B cell (primary cell): ENCODE measurements around the gene FUT6. TPM values are rescaled to one million over a fixed set of nuclear protein-coding genes. Genes with fewer than 3 reads are reported as not detected.
"Not testable (repeated sequence)": the region's sequence is repeated elsewhere in the genome, so short reads cannot be mapped to it uniquely, and the experiment has no call there.

Source experiments
- ATAC-seq: fragments of 200-7000 bp; cut with Tn5 transposase; one replicate; pipeline ENCODE4 v1.10.0; 2021; ENCODE audit warnings: low read depth, mild to moderate bottlenecking, moderate number of reproducible peaks, moderate library complexity
- CTCF ChIA-PET: fragments of 350-600 bp; sonication (Branson Sonifier 250); formaldehyde crosslinking; loops from one replicate; lab custom pipeline; 2021; ENCODE audit warnings: antibody characterized with exemption, inconsistent platforms; lab: Charles Lee
- POLR2A ChIA-PET: fragments of 350-600 bp; sonication (Branson Sonifier 250); formaldehyde crosslinking; loops from one replicate; lab custom pipeline; 2021; ENCODE audit warnings: antibody characterized with exemption; lab: Charles Lee
- DNase-seq: peaks from one replicate; pipeline ENCODE4 v3.0.0; 2013
- H2AFZ ChIP-seq: 2 replicates; pipeline ENCODE4 v1.6.1; 2012; ENCODE audit warnings: mild to moderate bottlenecking, low read depth, low read length; ENCODE audit not compliant: insufficient read depth, poor library complexity, severe bottlenecking
- H3K27ac ChIP-seq, 2 donors: 1 replicate in 1 of 2; 2 replicates in 1 of 2; pipeline ENCODE4 v1.5.1; 2012 to 2013; ENCODE audit warnings: low read length in 2 of 2, mild to moderate bottlenecking in 2 of 2, moderate library complexity in 1 of 2
- H3K27me3 ChIP-seq, 4 experiments: fragments of 200-600 bp in 1 of 4; sonication (generic) in 1 of 4; replicated peaks in 1 of 4; 1 replicate in 2 of 4; 2 replicates in 2 of 4; pipeline versions ENCODE4 v1.6.1 to v1.7.0; 2013 to 2016; ENCODE audit warnings: low read length in 3 of 4, mild to moderate bottlenecking in 2 of 4, mixed read lengths in 1 of 4, moderate library complexity in 1 of 4; ENCODE audit not compliant: insufficient read depth in 4 of 4, control insufficient read depth in 3 of 4; ENCODE audit errors: control extremely low read depth in 1 of 4
- H3K36me3 ChIP-seq, 2 experiments: replicated peaks in 1 of 2; 1 replicate in 1 of 2; 2 replicates in 1 of 2; pipeline versions ENCODE4 v1.6.1 to v1.7.1; 2013; ENCODE audit warnings: low read length in 1 of 2; ENCODE audit not compliant: insufficient read depth in 2 of 2, control insufficient read depth in 1 of 2; ENCODE audit errors: control extremely low read depth in 1 of 2, extremely low read depth in 1 of 2
- H3K4me1 ChIP-seq, 2 donors: fragments of 200-600 bp in 1 of 2; sonication (generic) in 1 of 2; 1 replicate in 1 of 2; 2 replicates in 1 of 2; pipeline versions ENCODE4 v1.5.1 to v1.6.1; 2013 to 2017; ENCODE audit warnings: low read length in 2 of 2; ENCODE audit not compliant: control insufficient read depth in 2 of 2, insufficient read depth in 2 of 2
- H3K4me2 ChIP-seq: replicated peaks from 2 replicates; pipeline ENCODE3; 2012; ENCODE audit warnings: mild to moderate bottlenecking, low read depth, low read length; ENCODE audit not compliant: poor library complexity, severe bottlenecking
- H3K4me3 ChIP-seq, 5 experiments: fragments of 200-600 bp in 1 of 5; sonication (generic) in 1 of 5; 1 replicate in 3 of 5; 2 replicates in 2 of 5; pipeline versions ENCODE4 v1.5.1 to v1.7.0; 2011 to 2016; ENCODE audit warnings: low read length in 4 of 5, mild to moderate bottlenecking in 4 of 5, low read depth in 2 of 5, control low read depth in 1 of 5, moderate library complexity in 1 of 5; ENCODE audit not compliant: insufficient read depth in 1 of 5; ENCODE audit errors: control extremely low read depth in 1 of 5, extremely low read depth in 1 of 5
- H3K79me2 ChIP-seq: fragments of 200-600 bp; sonication (generic); one replicate; pipeline ENCODE4 v1.6.0; 2016; ENCODE audit warnings: low read length; ENCODE audit not compliant: control insufficient read depth, insufficient read depth
- H3K9ac ChIP-seq: fragments of 200-600 bp; sonication (generic); 2 replicates; pipeline ENCODE4 v1.6.1; 2017; ENCODE audit warnings: mild to moderate bottlenecking, low read length, moderate library complexity
- H3K9me3 ChIP-seq, 3 donors: one replicate each; pipeline versions ENCODE4 v1.6.1 to v1.7.1; 2013; ENCODE audit warnings: low read length in 2 of 3; ENCODE audit not compliant: control insufficient read depth in 2 of 3, insufficient read depth in 1 of 3; ENCODE audit errors: control extremely low read depth in 1 of 3
- H4K20me1 ChIP-seq: 2 replicates; pipeline ENCODE4 v1.6.0; 2012; ENCODE audit warnings: mild to moderate bottlenecking, low read length; ENCODE audit not compliant: insufficient read depth, control insufficient read depth, poor library complexity, severe bottlenecking
- H3K27ac Mint-ChIP-seq: one replicate; pipeline ENCODE4 v1.8.0; 2021; ENCODE audit warnings: mixed read lengths
- H3K27me3 Mint-ChIP-seq: one replicate; pipeline ENCODE4 v1.8.0; 2021; ENCODE audit warnings: mixed read lengths
- H3K4me1 Mint-ChIP-seq: one replicate; pipeline ENCODE4 v1.8.0; 2021; ENCODE audit warnings: mixed read lengths
- H3K4me3 Mint-ChIP-seq: one replicate; pipeline ENCODE4 v1.8.0; 2021; ENCODE audit warnings: mixed read lengths
- H3K9me3 Mint-ChIP-seq: one replicate; pipeline ENCODE4 v1.8.0; 2022; ENCODE audit warnings: mixed read lengths; ENCODE audit not compliant: insufficient read depth
- CTCF ChIP-seq: fragments of 200-600 bp; IDR thresholded peaks from one replicate; pipeline ENCODE4 v1.8.0; 2022; ENCODE audit warnings: antibody characterized with exemption, mild to moderate bottlenecking
- EZH2 ChIP-seq: IDR thresholded peaks from 2 replicates; pipeline ENCODE4 v1.6.1; 2012; ENCODE audit warnings: borderline replicate concordance, low read depth, mild to moderate bottlenecking, moderate library complexity, low read length; ENCODE audit not compliant: insufficient read depth, poor library complexity, severe bottlenecking
- WGBS: methylation state at CpG from one replicate; pipeline ENCODE4 v1.1.5; 2013; ENCODE audit warnings: missing lambda C conversion rate; ENCODE audit not compliant: insufficient coverage; 5-methylcytosine and 5-hydroxymethylcytosine counted together
- intact Hi-C: fragments of 100-400 bp; cut with micrococcal nuclease; formaldehyde crosslinking; loops from one replicate; pipeline ENCODE4 v1.10.0; 2022
- polyA plus RNA-seq: library from polyadenylated mRNA; depleted of rRNA; stranded (reverse); fragments of >200 nt; gene quantifications from 2 replicates; pipeline ENCODE4 v1.2.3, GENCODE V29; 2012
- total RNA-seq, 2 donors: library from RNA; stranded (reverse); fragments of 120-200 nt in 1 of 2; gene quantifications; 1 replicate in 1 of 2; 2 replicates in 1 of 2; pipeline versions ENCODE4 v1.2.3 to v1.2.4, GENCODE V29; 2013 to 2022

Gene FUT6
- total and polyA plus RNA-seq, 2 donors (not counting 1 experiment from before 2014, with no cell fraction given), result 0.03 TPM; not detected in 1

- intact Hi-C loops, result no loop called here
- Histone ChIP-seq H3K79me2 (no peaks in the 10 kb centered on the region), H3K27me3 (no peaks in the 10 kb centered on the region), H3K9ac (no peak overlapping the region), H3K4me2 (no peak overlapping the region), H2AFZ (no peak overlapping the region), H3K36me3 (no peaks in the 10 kb centered on the region), H4K20me1 (no peaks in the 10 kb centered on the region), H3K9me3 (no peaks in the 10 kb centered on the region), H3K27ac (no peak overlapping the region), H3K4me1 (no peaks in the 10 kb centered on the region), H3K4me3 (no peak overlapping the region)
- WGBS, result 41% methylated on average over 4 of the region's 5 CpGs
- ATAC-seq (no peak), DNase-seq (no peak)
- CTCF ChIA-PET, result no interaction called here
- Mint-ChIP-seq H3K27me3 (peaks cover 7% of the 10 kb centered on the region), H3K4me1 (no peaks in the 10 kb centered on the region), H3K9me3 (no peaks in the 10 kb centered on the region), H3K4me3 (no peak overlapping the region), H3K27ac (no peak overlapping the region)
- TF ChIP-seq EZH2 (no peak), CTCF (no peak)
- POLR2A ChIA-PET, result no interaction called here
Observed at GRCh38 chr19:5850743-5851293, 11.3 kb upstream of the FUT6 start.

DNA sequence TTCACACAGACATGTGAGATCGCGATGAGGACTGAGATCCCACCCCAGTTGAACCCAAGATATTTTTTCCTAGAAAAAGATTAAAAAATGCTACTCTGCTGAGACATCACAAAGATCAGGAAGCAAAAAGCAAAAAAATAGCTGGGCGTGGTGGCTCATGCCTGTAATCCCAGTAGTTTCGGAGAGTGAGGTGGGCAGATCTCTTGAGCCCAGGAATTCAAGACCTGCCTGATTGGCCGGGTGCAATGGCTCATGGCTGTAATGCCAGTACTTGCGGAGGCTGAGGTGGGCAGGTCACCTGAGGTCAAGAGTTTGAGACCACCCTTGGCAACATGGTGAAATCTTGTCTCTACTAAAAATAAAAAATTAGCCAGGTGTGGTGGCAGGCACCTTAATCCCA is 10.7 kb upstream of the FUT6 start:
- Mint-ChIP-seq H3K27ac (no peak overlapping the region), H3K4me3 (no peak overlapping the region), H3K4me1 (no peaks in the 10 kb centered on the region), H3K27me3 (peaks cover 7% of the 10 kb centered on the region), H3K9me3 (no peaks in the 10 kb centered on the region)
- ChIA-PET POLR2A (no interaction called here), CTCF (no interaction called here)
- intact Hi-C loops, result no loop called here
- Histone ChIP-seq H3K36me3 (no peaks in the 10 kb centered on the region), H2AFZ (no peak overlapping the region), H3K79me2 (no peaks in the 10 kb centered on the region), H3K9ac (no peak overlapping the region), H4K20me1 (no peaks in the 10 kb centered on the region), H3K9me3 (no peaks in the 10 kb centered on the region), H3K4me1 (no peaks in the 10 kb centered on the region), H3K27me3 (no peaks in the 10 kb centered on the region), H3K27ac (no peak overlapping the region), H3K4me2 (no peak overlapping the region), H3K4me3 (no peak overlapping the region)
- no peak for TF ChIP-seq CTCF
- TF ChIP-seq EZH2, result no peak
- DNase-seq, result no peak
- WGBS, result 90% methylated on average over 4 of the region's 6 CpGs
- no peak for ATAC-seq

GRCh38 chr19:5848621-5849020 is 9.1 kb upstream of the FUT6 start:
- H3K27ac Mint-ChIP-seq, POLR2A ChIA-PET, ATAC-seq, H3K27me3 ChIP-seq, H2AFZ ChIP-seq, H3K4me1 Mint-ChIP-seq, H3K4me3 ChIP-seq, H3K9me3 ChIP-seq, H3K4me1 ChIP-seq, CTCF ChIA-PET, H3K9me3 Mint-ChIP-seq, H3K79me2 ChIP-seq, H3K4me3 Mint-ChIP-seq, H3K9ac ChIP-seq, H3K27me3 Mint-ChIP-seq, DNase-seq, H4K20me1 ChIP-seq, H3K27ac ChIP-seq, H3K36me3 ChIP-seq, intact Hi-C loops, H3K4me2 ChIP-seq: not testable (repeated sequence)
- WGBS, result 89% methylated on average over 5 of the region's 5 CpGs
